COLO829 (cell line): ENCODE measurements around the gene CWC25.
A peak's percentile ranks its signal among the peaks of the same experiment; 100 is the strongest.
"Not testable (repeated sequence)": the region's sequence is repeated elsewhere in the genome, so short reads cannot be mapped to it uniquely, and the experiment has no call there.

Experiments
- DNase-seq: peaks from one replicate; pipeline ENCODE4 v3.0.0; 2012; ENCODE audit warnings: low spot score

CWC25 gene

GRCh38 chr17:38824899-38825761 is at the start of gene CWC25:
Gene CWC25 (minus strand): TSS chr17:38825321. CDS start chr17:38825183, 138 bp downstream.
- DNase-seq = peak; percentile 89

- DNase-seq = no peak
Observed at GRCh38 chr17:38873640-38874380, 48.7 kb upstream of the CWC25 start.

- DNase-seq = no peak
Observed at GRCh38 chr17:38872671-38873385, 47.7 kb upstream of the CWC25 start.

GRCh38 chr17:38872027-38872511 is 46.9 kb upstream of the CWC25 start:
- DNase-seq = no peak

GRCh38 chr17:38871247-38872015 is 46.3 kb upstream of the CWC25 start:
- peak; percentile 71 for DNase-seq

- DNase-seq = no peak
Observed at GRCh38 chr17:38870259-38871165, 45.4 kb upstream of the CWC25 start.

GRCh38 chr17:38869526-38870258 is 44.6 kb upstream of the CWC25 start, which contains the start of gene LASP1:
Gene LASP1 (plus strand): TSS chr17:38870058. CDS start chr17:38870190, 132 bp downstream.
- DNase-seq = peak; percentile 92

- DNase-seq = peak; percentile 90
Observed at GRCh38 chr17:38868817-38869525, 43.9 kb upstream of the CWC25 start.

GRCh38 chr17:38867968-38868816 is 43.1 kb upstream of the CWC25 start:
- no peak for DNase-seq

- DNase-seq = peak; percentile 56
Observed at GRCh38 chr17:38867179-38867967, 42.3 kb upstream of the CWC25 start.

- no peak for DNase-seq
Observed at GRCh38 chr17:38864636-38865398, 39.7 kb upstream of the CWC25 start.

GRCh38 chr17:38861399-38861843 is 36.3 kb upstream of the CWC25 start:
- DNase-seq = no peak

- DNase-seq = no peak
Observed at GRCh38 chr17:38857271-38857670, 32.1 kb upstream of the CWC25 start.

- not testable (repeated sequence) for DNase-seq
Observed at GRCh38 chr17:38855101-38855714, 30.1 kb upstream of the CWC25 start.

- peak; percentile 95 for DNase-seq
Observed at GRCh38 chr17:38853292-38854219, 28.4 kb upstream of the CWC25 start, which contains the start of gene RPL23. Gene RPL23 (minus strand): TSS chr17:38853721. CDS start chr17:38853710, 11 bp downstream.
